Skeletal muscle tissue (tissue), 4 donors: ENCODE results near the gene COL21A1. TPM values are rescaled to one million over a fixed set of nuclear protein-coding genes. Genes with fewer than 3 reads are reported as not detected.

Source experiments
- H3K27ac ChIP-seq: one replicate; pipeline ENCODE4 v1.7.0; 2013; ENCODE audit warnings: mild to moderate bottlenecking, low read depth, low read length, inconsistent platforms
- H3K27me3 ChIP-seq, 3 donors: one replicate each; pipeline ENCODE4 v1.7.0; 2013; ENCODE audit warnings: low read length in 3 of 3; ENCODE audit not compliant: control insufficient read depth in 3 of 3, insufficient read depth in 3 of 3
- H3K36me3 ChIP-seq, 3 donors: one replicate each; pipeline ENCODE4 v1.7.0; 2013; ENCODE audit warnings: low read length in 3 of 3; ENCODE audit not compliant: control insufficient read depth in 3 of 3, insufficient read depth in 3 of 3
- H3K4me1 ChIP-seq, 3 donors: one replicate each; pipeline ENCODE4 v1.7.0; 2013; ENCODE audit warnings: low read length in 3 of 3, mild to moderate bottlenecking in 3 of 3; ENCODE audit not compliant: control insufficient read depth in 3 of 3, insufficient read depth in 3 of 3
- H3K4me3 ChIP-seq, 3 donors: one replicate each; pipeline ENCODE4 v1.7.0; 2013; ENCODE audit warnings: low read length in 3 of 3
- H3K9ac ChIP-seq, 3 donors: one replicate each; pipeline ENCODE4 v1.7.0; 2013; ENCODE audit warnings: low read length in 3 of 3, mild to moderate bottlenecking in 3 of 3, moderate library complexity in 2 of 3, low read depth in 1 of 3
- H3K9me3 ChIP-seq, 3 donors: one replicate each; pipeline ENCODE4 v1.7.0; 2013; ENCODE audit warnings: low read length in 3 of 3; ENCODE audit not compliant: control insufficient read depth in 3 of 3
- total RNA-seq: library from RNA; depleted of rRNA; stranded (reverse); fragments of >200 nt; gene quantifications from one replicate; pipeline ENCODE4 v1.2.3, GENCODE V29; 2014
- donor health status: Osteomylitis.

COL21A1 gene
- total RNA-seq, 1 donor from 2014 or later: 91.3 TPM

DNA sequence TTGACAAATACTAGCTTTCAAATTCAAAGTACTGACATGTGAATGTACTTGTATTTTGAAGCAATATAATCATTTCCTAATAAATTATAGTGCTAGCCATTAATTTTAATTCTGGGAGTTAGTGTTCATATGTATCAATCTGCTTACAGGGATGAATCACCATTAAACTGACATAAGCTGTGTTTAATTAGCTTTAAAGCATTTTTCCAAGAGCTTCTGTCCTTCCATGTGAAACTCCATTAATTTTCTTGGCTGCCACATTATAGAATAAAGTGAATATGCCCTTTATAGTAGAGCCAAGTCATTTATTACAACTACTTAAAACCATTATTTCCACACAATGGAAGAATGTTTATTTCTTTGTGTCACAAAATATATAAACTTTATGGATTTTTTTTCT, 150.8 kb downstream of the COL21A1 start:
- Histone ChIP-seq H3K27me3 (no peaks in the 10 kb centered on the region), H3K9ac (no peak overlapping the region), H3K4me3 (no peak overlapping the region), H3K9me3 (no peaks in the 10 kb centered on the region), H3K36me3 (no peaks in the 10 kb centered on the region), H3K27ac (no peak overlapping the region), H3K4me1 (no peaks in the 10 kb centered on the region)

DNA sequence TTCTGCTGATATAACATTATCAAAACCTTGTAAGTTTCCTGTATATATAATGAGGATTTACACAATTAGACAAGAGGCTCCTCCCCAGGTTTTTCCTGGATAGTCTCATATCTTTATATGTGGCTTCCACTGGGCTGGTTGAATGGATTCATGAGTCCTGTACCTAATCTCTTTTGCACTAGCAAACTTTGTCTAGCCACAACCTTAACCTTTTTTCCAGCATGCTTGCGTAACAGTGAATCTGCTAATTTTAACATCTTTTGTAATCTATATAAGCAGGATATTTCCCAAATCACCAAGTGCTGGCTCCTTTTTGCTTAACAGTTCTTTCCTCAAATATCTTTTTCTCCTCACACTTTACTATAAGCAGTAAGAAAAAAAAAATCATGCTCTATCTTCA, 153.6 kb downstream of the COL21A1 start:
- Histone ChIP-seq H3K4me3 (no peak overlapping the region), H3K36me3 (no peaks in the 10 kb centered on the region), H3K9me3 (no peaks in the 10 kb centered on the region), H3K9ac (no peak overlapping the region), H3K4me1 (no peaks in the 10 kb centered on the region), H3K27me3 (no peaks in the 10 kb centered on the region), H3K27ac (no peak overlapping the region)

DNA sequence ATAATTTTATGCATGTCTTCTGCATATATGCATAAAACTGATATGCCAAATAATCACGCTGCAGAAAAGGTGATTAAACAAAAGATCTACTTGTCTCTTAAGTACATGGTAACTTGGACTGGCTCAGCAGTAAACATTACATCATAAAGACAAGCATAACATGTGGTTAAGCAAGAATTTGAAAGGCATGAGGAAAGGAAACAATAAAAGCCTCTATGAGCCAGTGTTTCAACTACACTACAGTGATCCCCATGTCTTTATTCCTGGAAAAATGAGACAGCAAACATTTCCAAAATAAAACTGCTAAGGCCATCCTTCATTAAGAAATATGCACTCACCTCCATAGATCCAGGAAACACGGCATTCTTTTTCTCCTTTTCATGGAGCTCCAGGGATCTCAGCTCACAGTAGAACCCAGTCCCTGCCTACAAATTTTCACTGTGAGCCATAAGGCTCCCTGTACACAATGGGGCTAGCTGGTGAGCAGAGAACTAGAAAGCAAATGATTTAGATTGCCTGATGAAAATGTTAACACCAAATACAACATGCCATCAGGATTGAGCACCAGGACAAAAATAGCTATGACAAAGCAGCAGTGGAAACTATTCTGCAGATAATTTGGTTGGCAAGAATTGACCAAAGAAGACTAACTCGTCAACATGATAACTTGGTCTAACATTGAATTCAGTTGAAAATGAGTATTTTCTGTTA, 156.1 kb downstream of the COL21A1 start:
- no peaks in the 10 kb centered on the region for H3K36me3 ChIP-seq
- no peaks in the 10 kb centered on the region for H3K27me3 ChIP-seq
- H3K27ac ChIP-seq: peak overlapping the region; percentile 95
- H3K9ac ChIP-seq: peak overlapping the region in 2 of 3 donors; percentile 54 to 62
- H3K9me3 ChIP-seq: no peaks in the 10 kb centered on the region
- no peaks in the 10 kb centered on the region for H3K4me1 ChIP-seq
- H3K4me3 ChIP-seq: peak overlapping the region; percentile 17 to 59 (median 45)

DNA sequence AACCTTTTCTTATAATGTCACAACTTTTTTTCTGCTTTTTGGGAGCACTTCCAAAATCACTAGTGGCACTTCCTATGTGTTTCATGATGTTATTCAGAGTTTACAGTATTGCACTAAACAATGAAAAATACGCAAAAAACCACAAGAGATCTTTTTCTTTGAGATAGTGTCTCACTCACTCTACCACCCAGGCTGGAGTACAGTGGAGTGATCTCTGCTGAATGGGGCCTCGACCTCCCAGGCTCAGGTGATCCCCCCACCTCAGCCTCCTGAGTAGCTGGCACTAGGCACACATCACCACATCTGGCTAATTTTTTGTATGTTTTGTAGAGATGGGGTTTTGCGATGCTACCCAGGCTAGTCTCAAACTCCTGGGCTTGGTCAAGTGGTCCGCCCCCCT, 158.7 kb downstream of the COL21A1 start:
- Histone ChIP-seq H3K27ac (no peak overlapping the region), H3K27me3 (no peaks in the 10 kb centered on the region), H3K36me3 (no peaks in the 10 kb centered on the region), H3K9ac (no peak overlapping the region), H3K4me1 (no peaks in the 10 kb centered on the region), H3K4me3 (no peak overlapping the region), H3K9me3 (no peaks in the 10 kb centered on the region)

DNA sequence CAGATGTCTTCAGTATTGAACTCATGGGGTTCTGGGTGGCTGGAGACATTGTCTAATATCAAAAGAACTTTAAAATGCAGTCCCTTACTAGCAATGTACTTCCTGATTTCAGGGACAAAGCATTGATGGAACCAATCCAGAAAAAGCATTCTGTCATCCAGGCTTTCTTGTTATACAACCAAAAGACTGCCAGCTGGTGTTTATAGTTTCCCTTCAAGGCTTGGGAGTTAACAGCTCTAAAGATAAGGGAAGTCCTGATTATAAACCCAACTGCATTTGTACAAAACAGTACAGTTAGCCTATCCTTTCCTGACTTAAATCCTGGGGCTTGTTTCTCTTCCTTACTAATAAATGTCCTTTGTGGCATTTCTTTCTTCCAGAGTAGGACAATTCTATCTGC, 160.0 kb downstream of the COL21A1 start:
- Histone ChIP-seq H3K9ac (no peak overlapping the region), H3K27ac (no peak overlapping the region), H3K27me3 (no peaks in the 10 kb centered on the region), H3K4me3 (no peak overlapping the region), H3K9me3 (no peaks in the 10 kb centered on the region), H3K36me3 (no peaks in the 10 kb centered on the region), H3K4me1 (no peaks in the 10 kb centered on the region)

DNA sequence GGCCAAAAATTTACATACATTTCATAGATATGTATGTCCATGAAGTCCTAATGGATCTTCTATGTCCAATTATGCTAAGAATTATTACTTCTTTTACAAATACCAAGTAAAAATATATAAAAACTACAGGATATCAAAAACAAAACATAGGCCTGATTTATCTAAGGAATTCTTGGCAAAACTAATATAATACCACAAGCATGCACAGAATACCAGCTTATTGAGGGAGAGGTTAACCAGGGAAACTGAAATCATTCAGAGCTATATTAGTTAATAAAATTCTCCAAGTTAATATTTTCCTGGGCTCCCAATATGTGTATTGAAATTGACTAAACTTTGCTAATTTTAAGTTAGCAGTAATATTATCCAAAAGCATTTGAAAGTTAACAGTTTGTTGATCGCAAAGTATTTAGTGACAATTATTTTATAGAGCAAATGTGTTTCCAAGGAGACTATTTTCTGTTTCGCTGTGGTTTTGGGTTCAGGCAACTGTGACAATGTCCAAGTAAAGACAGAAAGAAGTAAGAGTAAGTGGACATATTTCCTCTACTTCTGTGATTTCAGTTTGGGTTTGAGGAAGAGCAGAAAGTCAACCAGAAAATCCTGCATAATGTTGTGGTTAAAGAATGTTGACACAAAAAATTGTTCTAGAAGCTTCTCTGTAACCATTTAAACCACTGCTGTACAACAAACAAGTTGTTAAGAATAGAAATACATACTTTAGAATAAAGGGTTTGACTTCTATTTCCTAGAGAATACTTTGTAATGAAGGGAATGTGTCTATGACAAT, 167.4 kb downstream of the COL21A1 start:
- no peak overlapping the region for H3K27ac ChIP-seq

DNA sequence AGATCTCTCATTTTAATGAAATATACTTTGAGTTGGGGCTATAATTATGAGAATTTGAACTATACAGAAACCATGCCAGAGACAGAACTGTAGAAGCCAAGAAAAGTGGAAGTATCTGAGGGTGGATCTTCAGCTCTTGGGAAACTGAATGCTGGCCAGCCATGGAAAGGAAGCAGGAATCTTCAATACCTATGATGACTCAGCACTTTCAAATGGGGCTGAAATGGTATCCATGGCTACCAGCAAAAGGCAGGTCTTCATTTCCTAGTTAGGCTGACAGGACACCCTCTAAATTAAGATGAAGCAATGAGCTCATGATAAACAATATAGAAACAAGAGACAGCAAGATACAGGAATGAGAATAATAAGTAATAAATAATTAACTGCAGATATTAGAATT, 171.3 kb downstream of the COL21A1 start:
- no peaks in the 10 kb centered on the region for H3K36me3 ChIP-seq
- H3K4me1 ChIP-seq: no peaks in the 10 kb centered on the region
- H3K9ac ChIP-seq: no peak overlapping the region
- H3K9me3 ChIP-seq: no peaks in the 10 kb centered on the region
- no peak overlapping the region for H3K27ac ChIP-seq
- H3K4me3 ChIP-seq: no peak overlapping the region
- H3K27me3 ChIP-seq: no peaks in the 10 kb centered on the region

More for the DNA sequence above, 167.4 kb downstream of the COL21A1 start:
- Histone ChIP-seq H3K4me3 (no peak overlapping the region), H3K36me3 (no peaks in the 10 kb centered on the region), H3K4me1 (no peaks in the 10 kb centered on the region), H3K27me3 (no peaks in the 10 kb centered on the region), H3K9me3 (no peaks in the 10 kb centered on the region), H3K9ac (no peak overlapping the region)

DNA sequence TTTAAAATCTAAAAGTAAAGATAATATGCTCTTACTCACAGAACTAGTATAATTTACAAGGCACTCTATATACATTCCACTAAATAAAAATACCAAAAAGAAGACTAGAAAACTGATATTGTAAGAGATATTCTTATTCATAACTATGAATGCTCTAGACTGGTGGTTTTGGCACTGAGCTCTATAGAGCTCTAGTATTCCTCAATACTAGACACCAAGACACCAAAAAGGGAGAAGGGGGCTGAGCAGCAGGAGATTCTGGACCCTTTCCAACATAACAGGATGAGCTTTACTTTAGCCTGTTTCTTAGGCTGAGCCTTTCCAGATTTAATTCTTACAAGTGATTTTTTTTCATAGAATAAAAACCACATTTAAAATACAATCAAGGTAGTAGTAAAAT, 173.6 kb downstream of the COL21A1 start:
- H3K9ac ChIP-seq: no peak overlapping the region
- H3K4me3 ChIP-seq: no peak overlapping the region
- no peaks in the 10 kb centered on the region for H3K36me3 ChIP-seq
- H3K4me1 ChIP-seq: no peaks in the 10 kb centered on the region
- no peak overlapping the region for H3K27ac ChIP-seq
- no peaks in the 10 kb centered on the region for H3K9me3 ChIP-seq
- no peaks in the 10 kb centered on the region for H3K27me3 ChIP-seq

DNA sequence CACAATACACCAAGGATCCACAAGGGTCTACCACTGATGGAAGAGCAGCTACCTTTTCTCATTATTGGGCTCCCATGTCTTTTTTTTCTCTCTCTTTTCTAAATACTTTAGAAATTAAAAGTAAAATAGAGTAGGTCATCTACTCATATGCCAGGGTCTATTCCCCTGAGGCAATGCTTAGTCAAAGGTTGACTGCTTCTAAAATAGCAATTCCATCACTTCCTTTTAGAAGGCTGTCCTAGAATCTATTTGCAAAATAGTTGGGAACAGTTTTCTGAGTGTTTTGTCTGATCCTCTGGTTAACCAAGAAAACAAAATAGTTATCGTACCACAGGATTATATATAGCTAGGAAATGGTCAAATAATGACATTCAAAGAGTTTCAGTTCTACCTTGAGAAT, 174.1 kb downstream of the COL21A1 start:
- Histone ChIP-seq H3K4me3 (no peak overlapping the region), H3K9me3 (no peaks in the 10 kb centered on the region), H3K27ac (no peak overlapping the region), H3K9ac (no peak overlapping the region), H3K27me3 (no peaks in the 10 kb centered on the region), H3K4me1 (no peaks in the 10 kb centered on the region), H3K36me3 (no peaks in the 10 kb centered on the region)

DNA sequence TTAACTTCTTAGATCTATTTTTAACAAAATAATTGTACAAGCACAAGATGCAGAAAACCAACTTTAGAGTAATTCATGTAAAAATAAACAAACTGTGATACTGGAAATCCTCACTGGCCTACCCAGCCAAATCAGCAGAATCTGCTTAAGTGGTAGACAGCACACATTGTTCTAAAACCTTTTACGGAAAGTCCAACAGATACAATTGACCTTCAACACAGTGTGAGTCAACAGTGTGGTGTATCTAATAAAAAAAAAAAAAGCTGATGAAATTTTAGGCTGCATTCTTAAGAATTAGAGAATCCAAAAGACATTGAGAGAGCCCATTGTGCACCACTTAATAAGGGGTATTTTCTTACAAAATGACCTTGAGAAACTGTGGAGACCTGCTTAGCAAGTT, 174.5 kb downstream of the COL21A1 start:
- Histone ChIP-seq H3K4me3 (no peak overlapping the region), H3K27ac (no peak overlapping the region), H3K36me3 (no peaks in the 10 kb centered on the region), H3K9me3 (no peaks in the 10 kb centered on the region), H3K9ac (no peak overlapping the region), H3K4me1 (no peaks in the 10 kb centered on the region), H3K27me3 (no peaks in the 10 kb centered on the region)
